Omental fat pad (tissue), 4 donors: ENCODE measurements around the gene PRKAG2. TPM values are rescaled to one million over a fixed set of nuclear protein-coding genes. Genes with fewer than 3 reads are reported as not detected.

Experiments
- ATAC-seq: fragments of 150-250 bp; one replicate; pipeline ENCODE4 v1.9.1; 2016; ENCODE audit warnings: mild to moderate bottlenecking, moderate library complexity; ENCODE audit not compliant: low FRiP score
- DNase-seq: peaks from one replicate; pipeline ENCODE4 v3.0.0-alpha.2; 2019; ENCODE audit warnings: low spot score
- total RNA-seq, 4 donors: library from RNA; depleted of rRNA; stranded (reverse); fragments of >200 nt; gene quantifications; one replicate each; pipeline ENCODE4 v1.1.0, GENCODE V29; 2016
- TF ChIP-seq, protein P1 (sequence below), 3 donors: fragments of 450-650 bp; IDR thresholded peaks; one replicate each; pipeline ENCODE4 v1.5.1; 2016 to 2017; ENCODE audit warnings: antibody characterized with exemption in 3 of 3, mild to moderate bottlenecking in 3 of 3, moderate library complexity in 2 of 3

The PRKAG2 gene
- total RNA-seq, 4 donors from 2014 or later = 31.6 to 49.5 (median 36.9) TPM

DNA sequence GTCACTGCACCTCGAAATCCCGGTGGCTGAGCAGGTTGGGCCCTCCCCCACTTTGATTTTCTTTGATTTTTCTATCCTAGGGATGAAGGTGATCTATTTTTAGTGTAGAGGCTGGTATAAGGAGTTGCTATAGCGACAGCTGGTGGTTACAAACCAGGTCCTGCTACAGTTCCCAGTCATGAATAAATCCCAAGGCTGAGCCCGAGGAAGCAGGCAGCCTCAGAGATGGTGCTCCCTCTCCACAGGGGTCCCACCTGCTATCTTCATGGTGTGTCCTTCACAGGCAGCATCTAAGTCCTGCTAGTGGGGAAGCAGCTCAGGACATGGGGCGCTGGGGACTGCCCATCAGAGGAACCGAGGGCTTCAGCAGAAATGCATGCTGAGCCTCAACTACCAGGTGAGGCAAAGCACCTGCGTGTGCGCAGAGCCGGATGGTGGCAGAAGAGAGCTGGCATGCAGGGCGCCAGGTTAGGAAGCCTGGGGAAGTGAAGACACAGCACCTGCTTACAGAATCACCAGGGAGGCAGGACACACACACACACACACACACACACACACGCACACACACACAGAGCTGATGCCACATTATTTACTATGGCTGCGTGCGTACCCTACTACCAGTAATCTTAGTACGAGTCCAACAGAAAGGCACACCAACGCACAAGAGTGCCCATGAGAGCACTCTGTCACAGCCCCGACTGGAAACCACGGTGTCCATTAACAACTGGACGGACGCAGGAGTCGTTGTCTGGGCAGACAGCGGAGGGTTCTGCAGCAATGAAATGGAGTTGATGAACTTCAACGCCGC is 150.9 kb downstream of the PRKAG2 start:
- ATAC-seq (no peak), DNase-seq (no peak)
- TF ChIP-seq, protein P1, sequence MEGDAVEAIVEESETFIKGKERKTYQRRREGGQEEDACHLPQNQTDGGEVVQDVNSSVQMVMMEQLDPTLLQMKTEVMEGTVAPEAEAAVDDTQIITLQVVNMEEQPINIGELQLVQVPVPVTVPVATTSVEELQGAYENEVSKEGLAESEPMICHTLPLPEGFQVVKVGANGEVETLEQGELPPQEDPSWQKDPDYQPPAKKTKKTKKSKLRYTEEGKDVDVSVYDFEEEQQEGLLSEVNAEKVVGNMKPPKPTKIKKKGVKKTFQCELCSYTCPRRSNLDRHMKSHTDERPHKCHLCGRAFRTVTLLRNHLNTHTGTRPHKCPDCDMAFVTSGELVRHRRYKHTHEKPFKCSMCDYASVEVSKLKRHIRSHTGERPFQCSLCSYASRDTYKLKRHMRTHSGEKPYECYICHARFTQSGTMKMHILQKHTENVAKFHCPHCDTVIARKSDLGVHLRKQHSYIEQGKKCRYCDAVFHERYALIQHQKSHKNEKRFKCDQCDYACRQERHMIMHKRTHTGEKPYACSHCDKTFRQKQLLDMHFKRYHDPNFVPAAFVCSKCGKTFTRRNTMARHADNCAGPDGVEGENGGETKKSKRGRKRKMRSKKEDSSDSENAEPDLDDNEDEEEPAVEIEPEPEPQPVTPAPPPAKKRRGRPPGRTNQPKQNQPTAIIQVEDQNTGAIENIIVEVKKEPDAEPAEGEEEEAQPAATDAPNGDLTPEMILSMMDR (IDR thresholded peaks at IDR 0.05) = no peak

DNA sequence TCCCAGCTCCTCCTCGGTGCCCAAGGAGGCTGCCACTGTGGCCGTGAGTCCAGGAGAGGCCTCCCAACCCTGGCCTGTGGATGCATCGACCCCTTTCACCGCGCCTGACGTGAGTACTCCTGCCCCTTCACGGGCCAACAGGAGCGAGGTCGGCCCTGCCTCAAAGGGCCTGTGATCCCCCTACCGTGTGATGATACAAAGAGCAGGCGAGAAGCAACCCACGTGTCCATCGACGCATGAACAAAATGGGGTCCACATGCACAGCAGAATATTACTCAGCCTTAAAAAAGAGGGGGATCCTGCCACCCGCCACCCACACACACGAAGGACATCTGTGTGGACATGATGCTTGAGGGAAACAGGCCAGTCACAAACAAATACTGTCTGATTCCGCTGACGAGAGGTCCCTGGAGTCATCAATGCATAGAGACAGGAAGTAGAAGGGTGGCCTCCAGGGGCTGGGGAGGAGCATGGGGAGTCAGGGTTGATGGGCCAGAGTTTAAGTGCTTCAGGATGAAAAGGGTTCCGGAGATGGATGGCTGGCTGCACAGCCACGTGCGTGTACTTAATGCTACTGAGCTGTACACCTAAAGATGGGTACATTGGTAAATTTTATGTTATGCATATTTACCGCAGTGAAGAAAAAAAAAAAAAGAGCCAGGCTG is 151.9 kb downstream of the PRKAG2 start:
- TF ChIP-seq, protein P1 (IDR thresholded peaks at IDR 0.05) = no peak
- DNase-seq (no peak), ATAC-seq (no peak)

- ATAC-seq = no peak
- TF ChIP-seq, protein P1 (IDR thresholded peaks at IDR 0.05) = no peak
- no peak for DNase-seq
Observed at GRCh38 chr7:151724250-151724915, 152.5 kb downstream of the PRKAG2 start.

DNA sequence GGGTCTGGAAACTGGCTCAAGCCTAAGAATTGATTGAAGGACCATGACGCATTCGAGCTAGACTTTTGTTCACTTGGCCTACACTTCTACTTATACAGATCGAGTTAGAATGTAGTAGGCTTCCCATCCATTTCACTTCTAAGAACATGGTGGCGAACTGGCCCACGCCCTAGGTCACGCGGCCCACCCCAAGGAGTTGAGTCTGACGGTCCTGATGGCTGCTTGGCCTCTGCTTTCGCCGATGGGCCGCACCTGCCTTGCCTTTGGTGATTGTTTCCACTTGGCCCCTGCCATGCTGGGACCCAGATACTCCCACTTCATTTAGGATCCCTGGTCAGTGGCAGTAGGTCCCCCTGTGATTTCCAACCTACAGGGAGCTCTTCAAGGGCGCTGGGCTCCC is 153.6 kb downstream of the PRKAG2 start:
- TF ChIP-seq, protein P1 (IDR thresholded peaks at IDR 0.05) = no peak
- DNase-seq = no peak
- no peak for ATAC-seq

DNA sequence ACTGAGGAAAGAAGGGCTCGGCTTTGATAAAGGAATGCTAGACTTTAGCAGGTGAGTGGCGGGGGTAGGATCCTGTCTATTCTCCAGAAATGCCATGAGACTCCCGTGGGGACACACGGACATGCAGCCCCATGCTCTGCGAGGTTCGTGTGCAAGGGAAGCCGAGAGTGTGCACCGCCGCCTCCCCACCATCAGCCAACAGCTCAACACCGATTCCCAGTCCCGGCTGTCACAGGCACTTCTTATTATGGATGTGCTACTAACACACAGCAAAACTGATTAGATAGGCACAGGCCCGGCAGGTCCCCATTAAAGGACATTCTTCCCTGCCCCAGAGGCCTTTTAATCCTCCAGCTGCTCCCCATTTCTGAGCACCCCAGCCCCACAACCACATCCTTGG is 154.4 kb downstream of the PRKAG2 start:
- no peak for DNase-seq
- TF ChIP-seq, protein P1 (IDR thresholded peaks at IDR 0.05) = no peak
- ATAC-seq = no peak

DNA sequence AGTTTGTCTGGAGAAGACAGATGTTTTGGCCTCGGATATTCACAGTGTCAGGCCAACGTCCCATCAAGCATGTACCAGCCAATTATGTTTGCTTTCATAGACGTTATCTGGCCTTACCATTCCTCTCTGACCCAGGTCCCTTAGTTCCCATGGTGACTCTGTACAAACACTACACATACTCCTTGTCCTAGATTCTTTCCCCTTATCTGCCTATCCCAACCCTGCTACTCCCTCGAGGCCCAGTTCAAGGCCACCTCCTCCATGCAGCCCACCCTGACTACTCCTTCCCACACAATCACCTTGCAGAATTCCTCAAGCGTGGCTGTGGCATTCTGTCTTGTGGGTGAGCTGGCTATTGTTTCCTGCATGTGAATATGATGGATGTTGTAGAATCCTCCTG is 155.2 kb downstream of the PRKAG2 start:
- no peak for ATAC-seq
- TF ChIP-seq, protein P1 (IDR thresholded peaks at IDR 0.05) = no peak
- DNase-seq = no peak
